C4-2B (cell line): ENCODE results near the gene DAPK1.
"Not testable (repeated sequence)": the region's sequence is repeated elsewhere in the genome, so short reads cannot be mapped to it uniquely, and the experiment has no call there.

ENCODE experiments used
- H3K27ac ChIP-seq: fragments of 450-650 bp; 2 replicates; pipeline ENCODE4 v1.5.1; 2017
- ZFX ChIP-seq: fragments of 450-650 bp; IDR thresholded peaks from 2 replicates; pipeline ENCODE4 v1.6.1; 2017
- TF ChIP-seq, protein P1 (sequence below): fragments of 450-650 bp; conservative IDR thresholded peaks from 2 replicates; pipeline ENCODE4 v1.5.1; 2017; ENCODE audit warnings: mild to moderate bottlenecking

Gene DAPK1

DNA sequence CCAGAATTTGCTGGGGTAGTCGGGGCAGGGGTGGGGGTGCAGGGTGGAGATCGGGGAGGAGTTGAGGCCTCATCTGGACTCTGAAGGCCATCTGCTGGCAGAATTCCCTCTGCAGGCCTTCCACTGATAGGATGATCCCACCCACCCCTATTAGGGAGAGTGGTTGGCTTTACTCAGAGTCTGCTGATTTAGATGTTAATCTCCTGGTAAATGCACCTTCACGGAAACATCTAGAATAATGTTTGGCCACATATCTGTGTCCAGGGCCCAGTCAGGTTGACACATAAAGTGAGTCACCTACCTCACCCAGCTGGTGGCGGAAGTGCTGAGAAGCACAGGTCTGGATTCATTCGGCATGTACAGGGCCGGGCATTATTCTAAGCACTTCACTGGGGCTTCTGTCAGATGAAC lies 50.0 kb downstream of the DAPK1 start:
- H3K27ac ChIP-seq, result no peak overlapping the region
- TF ChIP-seq ZFX, result no peak
- TF ChIP-seq, protein P1, sequence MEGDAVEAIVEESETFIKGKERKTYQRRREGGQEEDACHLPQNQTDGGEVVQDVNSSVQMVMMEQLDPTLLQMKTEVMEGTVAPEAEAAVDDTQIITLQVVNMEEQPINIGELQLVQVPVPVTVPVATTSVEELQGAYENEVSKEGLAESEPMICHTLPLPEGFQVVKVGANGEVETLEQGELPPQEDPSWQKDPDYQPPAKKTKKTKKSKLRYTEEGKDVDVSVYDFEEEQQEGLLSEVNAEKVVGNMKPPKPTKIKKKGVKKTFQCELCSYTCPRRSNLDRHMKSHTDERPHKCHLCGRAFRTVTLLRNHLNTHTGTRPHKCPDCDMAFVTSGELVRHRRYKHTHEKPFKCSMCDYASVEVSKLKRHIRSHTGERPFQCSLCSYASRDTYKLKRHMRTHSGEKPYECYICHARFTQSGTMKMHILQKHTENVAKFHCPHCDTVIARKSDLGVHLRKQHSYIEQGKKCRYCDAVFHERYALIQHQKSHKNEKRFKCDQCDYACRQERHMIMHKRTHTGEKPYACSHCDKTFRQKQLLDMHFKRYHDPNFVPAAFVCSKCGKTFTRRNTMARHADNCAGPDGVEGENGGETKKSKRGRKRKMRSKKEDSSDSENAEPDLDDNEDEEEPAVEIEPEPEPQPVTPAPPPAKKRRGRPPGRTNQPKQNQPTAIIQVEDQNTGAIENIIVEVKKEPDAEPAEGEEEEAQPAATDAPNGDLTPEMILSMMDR, result no peak

DNA sequence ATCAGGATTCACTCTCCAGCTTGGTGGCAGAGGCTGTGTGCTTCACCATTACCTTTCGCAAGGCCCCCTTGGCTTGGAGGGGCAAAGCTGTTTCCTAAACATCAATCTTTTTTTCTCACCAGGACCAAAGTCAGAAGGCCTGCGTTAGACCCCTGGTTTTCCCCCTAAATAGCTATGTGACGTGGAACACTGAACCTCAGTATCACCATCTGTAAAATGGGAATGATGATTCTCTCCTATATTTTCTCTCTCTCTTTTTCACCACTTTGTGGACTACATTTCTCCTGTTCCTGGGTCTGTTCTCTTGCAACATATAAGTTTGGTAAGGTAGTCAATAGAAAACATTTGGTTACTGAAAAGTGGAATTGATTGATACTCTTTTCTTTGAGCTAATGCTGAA lies 50.5 kb downstream of the DAPK1 start:
- TF ChIP-seq ZFX, result no peak
- TF ChIP-seq, protein P1, result no peak
- H3K27ac ChIP-seq, result no peak overlapping the region

- not testable (repeated sequence) for H3K27ac ChIP-seq
Measured at GRCh38 chr9:87549088-87549487, 51.4 kb downstream of the DAPK1 start.

DNA sequence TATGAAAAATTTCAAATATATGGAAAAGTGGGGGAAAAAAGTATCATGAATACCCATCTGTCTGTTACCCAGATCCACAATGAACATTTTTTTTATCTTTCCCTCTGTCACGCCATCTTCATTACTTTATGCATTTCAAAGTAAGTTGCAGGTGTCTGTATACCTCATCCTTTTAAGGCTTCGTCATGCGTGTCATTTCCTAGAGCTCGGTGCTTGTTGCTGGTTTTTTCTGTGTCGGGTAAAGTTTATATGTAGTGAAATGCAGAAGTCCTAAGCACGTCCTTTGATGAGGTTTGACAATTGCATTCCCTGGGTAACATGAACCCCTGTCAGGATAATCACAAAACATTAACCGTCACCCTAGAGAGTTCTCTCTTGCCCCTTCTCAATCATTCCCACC lies 52.1 kb downstream of the DAPK1 start:
- no peak overlapping the region for H3K27ac ChIP-seq
- no peak for TF ChIP-seq ZFX
- TF ChIP-seq, protein P1, result no peak

GRCh38 chr9:87550253-87550954 lies 52.7 kb downstream of the DAPK1 start:
- no peak for TF ChIP-seq ZFX
- TF ChIP-seq, protein P1, result no peak
- H3K27ac ChIP-seq, result no peak overlapping the region

GRCh38 chr9:87551772-87552217 lies 54.1 kb downstream of the DAPK1 start:
- TF ChIP-seq, protein P1, result no peak
- TF ChIP-seq ZFX, result no peak
- no peak overlapping the region for H3K27ac ChIP-seq

- TF ChIP-seq, protein P1, result no peak
- no peak for TF ChIP-seq ZFX
- H3K27ac ChIP-seq, result no peak overlapping the region
Measured at GRCh38 chr9:87554171-87554910, 56.7 kb downstream of the DAPK1 start.
